PC-3 (cell line): ENCODE data around the gene ETV2.

Experiments
- EZH2 ChIP-seq: fragments of 300-600 bp; sonication (generic); IDR thresholded peaks from one replicate; pipeline ENCODE4 v1.6.1; 2017; ENCODE audit warnings: antibody characterized with exemption, mild to moderate bottlenecking, low read length; ENCODE audit not compliant: unreplicated experiment
- TF ChIP-seq, protein P1 (sequence below): fragments of 300-600 bp; sonication (generic); conservative IDR thresholded peaks from 2 replicates; pipeline ENCODE4 v1.5.1; 2017; ENCODE audit warnings: antibody characterized with exemption, low read depth, mild to moderate bottlenecking, low read length

DNA sequence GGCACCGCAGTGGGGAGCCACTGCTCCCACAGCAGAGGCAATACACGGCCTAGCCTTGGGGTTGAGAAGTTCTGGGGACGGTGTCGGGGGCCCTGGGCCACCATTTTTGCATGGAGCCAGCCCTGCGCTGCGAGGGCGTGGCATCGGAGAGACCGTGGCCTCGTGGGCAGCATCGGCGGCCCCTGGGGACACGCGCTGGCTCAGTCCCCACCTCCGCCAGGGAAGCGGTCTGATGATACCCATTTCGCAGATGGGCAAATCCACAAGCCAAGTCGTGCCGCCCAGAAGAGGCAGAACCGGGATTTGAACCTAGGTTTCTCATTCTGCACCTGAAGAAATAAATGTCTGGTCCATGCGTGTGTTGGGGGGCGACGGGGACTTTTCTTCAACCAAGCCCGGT is 23.6 kb downstream of the ETV2 start:
- TF ChIP-seq EZH2 = no peak
- TF ChIP-seq, protein P1, sequence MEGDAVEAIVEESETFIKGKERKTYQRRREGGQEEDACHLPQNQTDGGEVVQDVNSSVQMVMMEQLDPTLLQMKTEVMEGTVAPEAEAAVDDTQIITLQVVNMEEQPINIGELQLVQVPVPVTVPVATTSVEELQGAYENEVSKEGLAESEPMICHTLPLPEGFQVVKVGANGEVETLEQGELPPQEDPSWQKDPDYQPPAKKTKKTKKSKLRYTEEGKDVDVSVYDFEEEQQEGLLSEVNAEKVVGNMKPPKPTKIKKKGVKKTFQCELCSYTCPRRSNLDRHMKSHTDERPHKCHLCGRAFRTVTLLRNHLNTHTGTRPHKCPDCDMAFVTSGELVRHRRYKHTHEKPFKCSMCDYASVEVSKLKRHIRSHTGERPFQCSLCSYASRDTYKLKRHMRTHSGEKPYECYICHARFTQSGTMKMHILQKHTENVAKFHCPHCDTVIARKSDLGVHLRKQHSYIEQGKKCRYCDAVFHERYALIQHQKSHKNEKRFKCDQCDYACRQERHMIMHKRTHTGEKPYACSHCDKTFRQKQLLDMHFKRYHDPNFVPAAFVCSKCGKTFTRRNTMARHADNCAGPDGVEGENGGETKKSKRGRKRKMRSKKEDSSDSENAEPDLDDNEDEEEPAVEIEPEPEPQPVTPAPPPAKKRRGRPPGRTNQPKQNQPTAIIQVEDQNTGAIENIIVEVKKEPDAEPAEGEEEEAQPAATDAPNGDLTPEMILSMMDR = no peak
